ENCODE measurements around the gene ZBTB38. TPM values are rescaled to one million over a fixed set of nuclear protein-coding genes. Genes with fewer than 3 reads are reported as not detected.

Gene ZBTB38
- total RNA-seq, 4 donors from 2014 or later: 183 to 225 (median 203) TPM

DNA sequence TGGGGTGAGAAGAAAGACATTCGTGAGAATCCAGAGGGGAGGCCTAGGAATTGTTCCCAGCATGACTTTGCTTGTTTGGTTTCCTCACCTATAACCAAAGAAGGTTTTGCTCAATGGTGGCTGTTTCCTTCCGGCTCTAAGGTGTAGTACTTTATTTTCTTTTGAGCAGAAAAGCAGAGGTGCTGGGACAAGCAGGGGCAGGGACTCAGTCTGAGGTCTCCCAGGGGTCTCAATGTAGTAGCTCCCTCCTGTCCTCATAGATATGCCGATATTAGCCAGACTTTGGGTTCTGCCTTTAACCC is 41.6 kb downstream of the ZBTB38 start:
- H3K4me1 ChIP-seq: peaks cover 45 to 98% (median 50%) of the 10 kb centered on the region in 3 donors
- TF ChIP-seq POLR2A (IDR thresholded peaks at IDR 0.05): no peak
- TF ChIP-seq EP300 (IDR thresholded peaks at IDR 0.05): no peak
- TF ChIP-seq, protein P1, sequence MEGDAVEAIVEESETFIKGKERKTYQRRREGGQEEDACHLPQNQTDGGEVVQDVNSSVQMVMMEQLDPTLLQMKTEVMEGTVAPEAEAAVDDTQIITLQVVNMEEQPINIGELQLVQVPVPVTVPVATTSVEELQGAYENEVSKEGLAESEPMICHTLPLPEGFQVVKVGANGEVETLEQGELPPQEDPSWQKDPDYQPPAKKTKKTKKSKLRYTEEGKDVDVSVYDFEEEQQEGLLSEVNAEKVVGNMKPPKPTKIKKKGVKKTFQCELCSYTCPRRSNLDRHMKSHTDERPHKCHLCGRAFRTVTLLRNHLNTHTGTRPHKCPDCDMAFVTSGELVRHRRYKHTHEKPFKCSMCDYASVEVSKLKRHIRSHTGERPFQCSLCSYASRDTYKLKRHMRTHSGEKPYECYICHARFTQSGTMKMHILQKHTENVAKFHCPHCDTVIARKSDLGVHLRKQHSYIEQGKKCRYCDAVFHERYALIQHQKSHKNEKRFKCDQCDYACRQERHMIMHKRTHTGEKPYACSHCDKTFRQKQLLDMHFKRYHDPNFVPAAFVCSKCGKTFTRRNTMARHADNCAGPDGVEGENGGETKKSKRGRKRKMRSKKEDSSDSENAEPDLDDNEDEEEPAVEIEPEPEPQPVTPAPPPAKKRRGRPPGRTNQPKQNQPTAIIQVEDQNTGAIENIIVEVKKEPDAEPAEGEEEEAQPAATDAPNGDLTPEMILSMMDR (IDR thresholded peaks at IDR 0.05): no peak

DNA sequence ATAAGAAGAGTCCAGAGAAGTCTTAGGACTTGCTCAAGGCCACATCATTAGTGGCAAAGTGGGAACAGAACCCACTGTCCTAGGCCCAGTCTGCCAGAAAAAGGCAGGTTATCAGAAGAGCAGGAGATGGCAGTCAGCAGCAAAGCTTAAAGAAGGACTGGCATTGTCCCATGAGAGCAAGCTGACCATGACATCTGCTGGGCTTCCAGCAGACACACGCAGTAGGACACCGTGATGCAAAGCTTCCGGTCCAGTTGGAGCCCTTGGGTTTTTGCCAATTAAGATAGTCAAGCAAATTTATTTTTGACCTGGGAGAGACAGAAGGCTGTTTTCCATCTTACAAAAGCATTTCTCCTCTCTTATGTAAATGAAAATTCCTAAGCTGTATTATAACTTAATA is 42.1 kb downstream of the ZBTB38 start:
- Histone ChIP-seq H3K4me1 (peaks cover 49 to 98% (median 55%) of the 10 kb centered on the region in 3 donors), H3K4me3 (no peak overlapping the region), H3K9me3 (no peaks in the 10 kb centered on the region), H3K36me3 (peaks cover 0 to 40% of the 10 kb centered on the region in 2 donors), H3K27ac (peak overlapping the region; percentile 98 to 100 (median 99)), H3K27me3 (no peaks in the 10 kb centered on the region)
- no peak for ATAC-seq
- 0% methylated on average over 3 of the region's 3 CpGs for WGBS, 2 donors (ENCODE audit: low coverage in 1 of 2)
- TF ChIP-seq, protein P1 (IDR thresholded peaks at IDR 0.05): peak in 1 of 4 experiments; percentile 7
- no peak for TF ChIP-seq EP300 (IDR thresholded peaks at IDR 0.05)
- TF ChIP-seq POLR2AphosphoS5 (IDR thresholded peaks at IDR 0.05): peak; percentile 23

More for the DNA sequence above, 41.6 kb downstream of the ZBTB38 start:
- peak overlapping the region; percentile 98 to 100 (median 99) for H3K27ac ChIP-seq
- H3K4me3 ChIP-seq: no peak overlapping the region
- H3K27me3 ChIP-seq: no peaks in the 10 kb centered on the region
- H3K36me3 ChIP-seq: peaks cover 0 to 39% of the 10 kb centered on the region in 2 donors
- 71 to 80% methylated on average over 1 to 2 of the region's 3 CpGs for WGBS, 2 donors (ENCODE audit: low coverage in 1 of 2)
- no peaks in the 10 kb centered on the region for H3K9me3 ChIP-seq
- no peak for ATAC-seq

DNA sequence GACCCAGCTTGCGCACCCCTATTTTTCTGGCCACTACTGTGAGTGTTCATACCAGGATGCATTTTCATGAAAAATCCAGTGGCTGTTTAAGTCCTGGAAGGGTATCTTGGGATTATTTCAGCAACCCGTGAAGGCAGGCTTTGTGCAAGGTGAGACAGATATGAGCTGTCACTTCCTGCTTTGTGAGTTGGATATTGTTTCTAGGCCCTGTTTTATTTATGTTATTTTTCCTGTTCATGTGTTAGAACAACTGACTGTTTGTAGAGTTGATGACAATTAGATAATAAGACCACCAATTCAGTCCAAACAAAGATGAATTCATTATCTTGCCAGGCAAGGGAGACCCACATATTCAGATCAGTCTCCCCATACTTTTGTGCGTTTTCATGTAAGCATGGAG is 42.5 kb downstream of the ZBTB38 start:
- Histone ChIP-seq H3K9me3 (no peaks in the 10 kb centered on the region), H3K27ac (peak overlapping the region; percentile 98 to 100 (median 99)), H3K36me3 (peaks cover 0 to 39% of the 10 kb centered on the region in 2 donors), H3K27me3 (no peaks in the 10 kb centered on the region), H3K4me1 (peaks cover 53 to 98% (median 60%) of the 10 kb centered on the region in 3 donors), H3K4me3 (no peak overlapping the region)
- 34 to 39% methylated on average over 3 of the region's 3 CpGs for WGBS, 2 donors (ENCODE audit: low coverage in 1 of 2)
- no peak for ATAC-seq
- TF ChIP-seq EP300 (IDR thresholded peaks at IDR 0.05) (no peak), POLR2A (IDR thresholded peaks at IDR 0.05) (no peak), POLR2AphosphoS5 (IDR thresholded peaks at IDR 0.05) (no peak)
- TF ChIP-seq, protein P1 (IDR thresholded peaks at IDR 0.05): no peak

DNA sequence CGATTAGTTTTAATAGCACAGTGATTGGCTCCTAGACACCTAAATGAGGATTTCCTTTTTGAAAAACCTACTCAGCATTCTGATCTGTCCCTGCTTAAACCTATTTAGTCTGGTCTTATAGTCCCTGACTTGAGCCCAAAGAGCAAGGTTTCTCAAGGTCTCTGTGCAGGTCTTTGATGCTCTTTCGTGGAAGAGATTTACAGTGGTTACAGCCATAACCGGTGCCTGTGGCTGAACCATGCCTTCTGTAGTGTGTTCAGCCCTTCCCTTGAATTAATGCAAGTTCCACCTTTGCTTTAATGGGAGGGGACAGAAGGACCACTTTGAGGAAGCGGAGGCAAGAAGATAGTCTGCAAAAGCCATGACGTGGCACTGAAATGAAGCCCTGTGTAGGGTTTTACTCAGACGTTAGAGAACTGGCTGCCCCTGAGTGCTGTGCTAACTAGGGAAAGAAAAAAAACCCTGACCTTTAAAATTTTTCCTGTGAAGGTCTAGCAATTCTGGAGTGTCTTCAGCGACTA is 43.0 kb downstream of the ZBTB38 start:
- no peaks in the 10 kb centered on the region for H3K9me3 ChIP-seq
- no peak for TF ChIP-seq EP300 (IDR thresholded peaks at IDR 0.05)
- TF ChIP-seq POLR2AphosphoS5 (IDR thresholded peaks at IDR 0.05): peak; percentile 20
- H3K36me3 ChIP-seq: peaks cover 0 to 35% of the 10 kb centered on the region in 2 donors
- H3K4me3 ChIP-seq: no peak overlapping the region
- H3K27ac ChIP-seq: peak overlapping the region; percentile 98 to 100 (median 99)
- H3K27me3 ChIP-seq: no peaks in the 10 kb centered on the region
- H3K4me1 ChIP-seq: peaks cover 57 to 98% (median 64%) of the 10 kb centered on the region in 3 donors
- 17 to 22% methylated on average over 6 to 7 of the region's 7 CpGs for WGBS, 2 donors (ENCODE audit: low coverage in 1 of 2)
- ATAC-seq: no peak

DNA sequence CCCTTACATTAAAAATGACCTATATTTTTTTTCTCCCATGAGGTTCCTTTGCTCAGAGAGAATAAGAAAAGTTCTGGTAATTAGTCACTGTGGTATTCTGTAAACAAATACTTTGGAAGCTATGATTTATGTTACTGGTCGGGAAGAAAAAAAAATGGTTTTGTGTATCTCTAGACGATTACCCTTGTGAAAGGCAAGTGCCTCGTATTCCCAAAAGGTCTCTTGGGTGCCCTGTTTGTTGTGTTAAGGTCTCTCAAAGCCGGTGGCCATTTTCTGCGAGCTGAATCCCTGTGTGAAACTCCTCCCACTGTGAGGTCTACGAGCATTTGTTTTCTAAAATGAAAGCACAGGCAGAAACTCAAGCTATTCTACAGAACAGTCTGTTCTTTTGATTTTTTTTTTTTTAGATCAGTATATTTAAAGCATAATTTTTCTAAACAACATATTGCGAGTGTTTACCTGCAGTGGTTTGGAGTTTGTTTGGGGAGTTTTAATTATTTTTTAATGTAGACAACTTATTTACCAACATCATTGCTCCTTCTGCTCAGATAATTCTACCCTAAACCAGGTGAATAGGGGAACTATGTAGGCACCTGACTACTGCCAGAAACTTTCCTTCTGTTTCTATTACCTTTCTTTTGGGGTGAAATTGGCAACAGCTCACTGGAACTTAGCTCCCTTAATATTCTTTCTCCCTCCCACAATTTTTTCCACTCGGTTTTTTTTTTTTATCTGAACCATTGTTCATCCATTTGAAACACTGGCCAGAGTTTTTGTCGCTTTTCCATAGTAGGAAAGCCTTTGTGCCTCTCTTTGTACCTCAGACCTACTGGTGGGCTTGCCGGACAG is 44.0 kb downstream of the ZBTB38 start:
- H3K27me3 ChIP-seq: no peaks in the 10 kb centered on the region
- no peaks in the 10 kb centered on the region for H3K9me3 ChIP-seq
- ATAC-seq: peak; percentile 54
- H3K4me1 ChIP-seq: peaks cover 56 to 98% (median 70%) of the 10 kb centered on the region in 3 donors
- TF ChIP-seq EP300 (IDR thresholded peaks at IDR 0.05) (no peak), POLR2AphosphoS5 (IDR thresholded peaks at IDR 0.05) (peak; percentile 71), POLR2A (IDR thresholded peaks at IDR 0.05) (peak in 1 of 2 donors; percentile 24)
- WGBS, 2 donors (ENCODE audit: low coverage in 1 of 2): 1 to 5% methylated on average over 10 of the region's 10 CpGs
- H3K4me3 ChIP-seq: peak overlapping the region; percentile 34 to 41
- peaks cover 0 to 42% of the 10 kb centered on the region in 2 donors for H3K36me3 ChIP-seq
- H3K27ac ChIP-seq: peak overlapping the region; percentile 98 to 100 (median 99)
